Left renal pelvis (tissue), 4 donors: Measurements from ENCODE around the gene TBC1D5. TPM values are rescaled to one million over a fixed set of nuclear protein-coding genes. Genes with fewer than 3 reads are reported as not detected.
"Not testable (repeated sequence)": the region's sequence is repeated elsewhere in the genome, so short reads cannot be mapped to it uniquely, and the experiment has no call there.

Experiments used
- DNase-seq, 4 donors: peaks; one replicate each; pipeline ENCODE4 v3.0.0-alpha.2; 2013; ENCODE audit warnings: low read depth in 4 of 4, low spot score in 3 of 4
- polyA plus RNA-seq, 4 donors: library from polyadenylated mRNA; unstranded; fragments of 120-200 nt; gene quantifications; one replicate each; pipeline ENCODE4 v1.2.1, GENCODE V29; 2013; ENCODE audit not compliant: insufficient read length in 4 of 4

Gene TBC1D5
- polyA plus RNA-seq, 4 donors: 43.0 to 58.2 (median 52.0) TPM

GRCh38 chr3:17752436-17752835 is 10.0 kb upstream of the TBC1D5 start:
- DNase-seq: no peak

- no peak for DNase-seq
Observed at GRCh38 chr3:17749705-17750293, 7.4 kb upstream of the TBC1D5 start.

- no peak for DNase-seq
Observed at GRCh38 chr3:17749281-17749680, 6.8 kb upstream of the TBC1D5 start.

- no peak for DNase-seq
Observed at GRCh38 chr3:17747890-17748247, 5.4 kb upstream of the TBC1D5 start.

GRCh38 chr3:17747174-17747889 is 4.9 kb upstream of the TBC1D5 start:
- DNase-seq: no peak

GRCh38 chr3:17745894-17746293 is 3.5 kb upstream of the TBC1D5 start:
- DNase-seq: no peak

GRCh38 chr3:17745301-17745700 is 2.9 kb upstream of the TBC1D5 start:
- DNase-seq: no peak

- no peak for DNase-seq
Observed at GRCh38 chr3:17744693-17745092, 2.3 kb upstream of the TBC1D5 start.

- no peak for DNase-seq
Observed at GRCh38 chr3:17743658-17743995, 1.2 kb upstream of the TBC1D5 start.

GRCh38 chr3:17742880-17743657 is 638 bp upstream of the TBC1D5 start:
- DNase-seq: no peak

- peak in 3 of 4 donors; percentile 46 to 55 (median 50) for DNase-seq
Observed at GRCh38 chr3:17741621-17742101, 770 bp downstream of the TBC1D5 start.

GRCh38 chr3:17740721-17741141 is 1.7 kb downstream of the TBC1D5 start:
- DNase-seq: no peak

- DNase-seq: no peak
Observed at GRCh38 chr3:17738921-17739320, 3.5 kb downstream of the TBC1D5 start.

GRCh38 chr3:17738219-17738618 is 4.2 kb downstream of the TBC1D5 start:
- no peak for DNase-seq

- DNase-seq: no peak
Observed at GRCh38 chr3:17737591-17737990, 4.8 kb downstream of the TBC1D5 start.

- not testable (repeated sequence) for DNase-seq
Observed at GRCh38 chr3:17735362-17735761, 7.1 kb downstream of the TBC1D5 start.

GRCh38 chr3:17733768-17734167 is 8.7 kb downstream of the TBC1D5 start:
- DNase-seq: no peak

- DNase-seq: no peak
Observed at GRCh38 chr3:17733215-17733614, 9.2 kb downstream of the TBC1D5 start.

- no peak for DNase-seq
Observed at GRCh38 chr3:17730318-17730967, 12.0 kb downstream of the TBC1D5 start.

GRCh38 chr3:17726313-17726712 is 16.1 kb downstream of the TBC1D5 start:
- DNase-seq: no peak

GRCh38 chr3:17725844-17726243 is 16.6 kb downstream of the TBC1D5 start:
- not testable (repeated sequence) for DNase-seq
